ENCODE results near the gene JADE2.
"Not testable (repeated sequence)": the region's sequence is repeated elsewhere in the genome, so short reads cannot be mapped to it uniquely, and the experiment has no call there.

Gene JADE2

DNA sequence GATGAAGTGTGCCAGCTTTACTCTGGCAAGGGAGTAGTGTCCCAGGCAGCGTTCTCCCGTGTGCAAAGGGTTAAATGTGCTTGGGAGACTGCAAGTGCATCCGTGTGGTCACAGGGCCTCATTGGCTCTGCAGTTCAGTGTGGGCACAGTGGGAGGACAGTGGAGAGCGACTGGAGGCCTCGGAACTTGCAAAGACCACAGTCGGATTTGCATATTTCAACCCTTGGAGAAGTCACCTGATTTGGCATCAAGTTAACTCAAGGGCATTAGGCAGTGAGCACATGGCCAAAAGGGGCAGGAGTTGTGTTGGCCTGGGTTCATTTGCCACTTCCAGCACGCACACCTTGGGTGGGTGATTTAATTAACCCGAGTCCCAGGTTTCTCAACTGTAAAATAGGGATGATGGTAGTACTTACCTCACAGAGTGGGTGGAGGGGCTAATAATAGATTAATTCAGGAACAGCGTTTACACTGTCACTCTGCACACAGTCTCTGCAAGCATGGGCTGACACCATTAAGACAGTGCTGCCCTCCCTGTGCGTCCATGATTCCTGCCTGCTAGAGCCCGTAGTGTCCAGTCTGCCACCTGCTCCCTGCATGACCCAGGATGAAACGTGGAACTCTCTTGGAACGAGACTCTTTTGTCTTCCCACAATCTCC is 22.7 kb downstream of the JADE2 start:
- no peak for DNase-seq (ENCODE audit: low read depth)
- no peak overlapping the region for H3K4me3 ChIP-seq (replicated peaks; ENCODE audit: low read depth, low read length)

DNA sequence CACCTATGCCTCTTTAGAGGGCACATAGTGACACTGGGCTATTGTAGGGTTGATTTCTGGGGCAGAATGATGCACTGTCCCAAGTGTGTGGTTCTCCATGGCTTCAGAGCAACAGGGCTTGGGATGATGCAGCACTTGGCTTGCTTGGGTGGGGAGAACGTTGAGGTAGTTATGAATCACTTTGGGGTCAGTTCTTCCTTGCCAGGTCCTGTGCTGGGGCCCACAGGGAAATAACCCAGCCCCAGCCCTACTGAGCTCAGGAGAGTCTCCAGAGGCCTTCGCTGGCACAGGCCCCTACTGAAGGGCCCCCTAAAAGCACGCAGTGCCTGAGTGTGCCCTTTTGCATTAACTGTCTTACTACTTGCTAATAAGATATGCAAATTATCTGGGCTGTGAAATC is 24.2 kb downstream of the JADE2 start:
- TF ChIP-seq, protein P1, sequence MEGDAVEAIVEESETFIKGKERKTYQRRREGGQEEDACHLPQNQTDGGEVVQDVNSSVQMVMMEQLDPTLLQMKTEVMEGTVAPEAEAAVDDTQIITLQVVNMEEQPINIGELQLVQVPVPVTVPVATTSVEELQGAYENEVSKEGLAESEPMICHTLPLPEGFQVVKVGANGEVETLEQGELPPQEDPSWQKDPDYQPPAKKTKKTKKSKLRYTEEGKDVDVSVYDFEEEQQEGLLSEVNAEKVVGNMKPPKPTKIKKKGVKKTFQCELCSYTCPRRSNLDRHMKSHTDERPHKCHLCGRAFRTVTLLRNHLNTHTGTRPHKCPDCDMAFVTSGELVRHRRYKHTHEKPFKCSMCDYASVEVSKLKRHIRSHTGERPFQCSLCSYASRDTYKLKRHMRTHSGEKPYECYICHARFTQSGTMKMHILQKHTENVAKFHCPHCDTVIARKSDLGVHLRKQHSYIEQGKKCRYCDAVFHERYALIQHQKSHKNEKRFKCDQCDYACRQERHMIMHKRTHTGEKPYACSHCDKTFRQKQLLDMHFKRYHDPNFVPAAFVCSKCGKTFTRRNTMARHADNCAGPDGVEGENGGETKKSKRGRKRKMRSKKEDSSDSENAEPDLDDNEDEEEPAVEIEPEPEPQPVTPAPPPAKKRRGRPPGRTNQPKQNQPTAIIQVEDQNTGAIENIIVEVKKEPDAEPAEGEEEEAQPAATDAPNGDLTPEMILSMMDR (IDR thresholded peaks at IDR 0.05; ENCODE audit: low read length, missing control alignments): no peak
- no peak overlapping the region for H3K4me3 ChIP-seq (replicated peaks; ENCODE audit: low read depth, low read length)
- peak; percentile 61 for DNase-seq (ENCODE audit: low read depth)

More for the DNA sequence above, 22.7 kb downstream of the JADE2 start:
- TF ChIP-seq, protein P1 (IDR thresholded peaks at IDR 0.05; ENCODE audit: low read length, missing control alignments): no peak

DNA sequence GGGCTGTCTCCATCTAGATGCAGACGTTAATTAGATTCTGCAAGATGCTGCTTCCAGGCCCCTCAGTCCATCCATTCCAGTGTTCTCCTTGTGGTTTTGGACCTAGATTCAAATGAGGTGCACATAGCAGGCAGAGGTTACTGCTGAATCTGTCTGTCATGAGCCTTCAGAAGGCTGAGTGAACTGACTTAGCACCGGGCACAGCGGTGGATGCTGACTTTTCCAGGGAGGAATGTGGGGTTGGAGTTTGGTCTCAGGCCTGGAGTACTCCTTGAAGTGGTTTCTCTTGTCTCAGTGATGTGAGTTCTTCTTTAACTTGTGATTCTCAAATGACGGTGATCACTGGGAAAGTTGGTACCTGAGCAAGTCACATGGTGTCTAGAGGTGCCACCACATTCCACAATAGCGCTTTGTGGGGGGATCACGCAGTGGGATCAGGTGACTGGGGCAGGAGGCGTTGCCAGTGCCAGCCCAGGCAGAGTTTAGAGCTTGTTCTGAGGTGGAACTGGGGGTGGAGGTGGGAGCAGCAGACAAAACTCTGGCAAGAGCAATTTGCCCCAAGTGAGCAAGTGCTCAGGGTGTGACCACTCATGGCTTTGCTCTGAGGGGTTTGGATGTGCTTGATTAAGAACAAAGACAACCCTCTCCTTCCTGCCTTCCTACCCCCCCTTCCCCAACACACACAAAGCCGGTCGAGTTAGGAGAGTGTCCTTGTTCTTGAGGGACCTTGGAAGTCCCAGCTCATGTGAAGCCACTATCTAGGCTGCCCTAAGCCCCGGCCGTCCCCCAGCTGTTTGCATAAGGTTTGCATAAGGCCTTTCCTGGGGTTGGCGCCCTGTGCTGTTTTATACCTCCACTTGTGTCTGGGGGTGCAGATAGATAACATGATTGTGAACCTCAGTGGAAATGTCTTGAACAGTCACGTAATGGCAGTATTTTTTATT is 25.1 kb downstream of the JADE2 start:
- TF ChIP-seq, protein P1 (IDR thresholded peaks at IDR 0.05; ENCODE audit: low read length, missing control alignments): no peak
- no peak overlapping the region for H3K4me3 ChIP-seq (replicated peaks; ENCODE audit: low read depth, low read length)
- DNase-seq (ENCODE audit: low read depth): no peak

DNA sequence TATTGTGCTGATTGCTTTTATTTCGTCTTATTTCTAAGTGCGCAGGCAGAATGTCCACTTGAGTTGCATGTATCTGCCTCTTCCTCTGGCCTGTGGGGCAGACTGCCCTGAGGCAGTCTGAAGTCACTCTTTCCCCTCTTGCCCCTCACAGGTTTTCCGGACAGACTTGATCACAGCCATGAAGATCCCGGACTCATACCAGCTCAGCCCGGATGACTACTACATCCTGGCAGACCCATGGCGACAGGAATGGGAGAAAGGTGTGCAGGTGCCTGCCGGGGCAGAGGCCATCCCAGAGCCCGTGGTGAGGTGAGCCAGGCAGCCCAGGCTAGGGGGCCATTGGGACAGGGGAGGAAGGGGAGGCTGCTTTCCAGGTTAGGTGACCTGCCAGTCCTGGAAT is 26.4 kb downstream of the JADE2 start:
- TF ChIP-seq, protein P1 (IDR thresholded peaks at IDR 0.05; ENCODE audit: low read length, missing control alignments): no peak
- no peak for DNase-seq (ENCODE audit: low read depth)
- no peak overlapping the region for H3K4me3 ChIP-seq (replicated peaks; ENCODE audit: low read depth, low read length)

DNA sequence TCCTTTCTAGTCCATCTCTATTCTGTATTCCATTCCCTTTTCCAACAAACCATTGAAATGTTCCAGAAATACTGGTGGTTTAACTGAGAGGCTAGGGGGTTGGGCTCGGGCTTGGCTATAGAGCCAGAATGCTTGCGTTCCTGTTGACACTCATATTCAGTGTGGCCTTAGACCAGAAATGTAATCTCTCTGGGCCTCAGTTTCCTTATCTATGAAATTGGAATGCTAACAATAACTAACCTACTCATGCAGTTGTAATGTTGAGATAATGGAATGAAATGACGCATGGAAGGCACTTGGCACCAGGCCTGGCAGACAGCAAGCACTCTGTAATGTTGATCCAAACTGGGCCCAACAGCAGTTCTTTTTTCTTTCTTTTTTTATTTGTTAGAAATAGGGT is 26.8 kb downstream of the JADE2 start:
- H3K4me3 ChIP-seq (replicated peaks; ENCODE audit: low read depth, low read length): no peak overlapping the region
- DNase-seq (ENCODE audit: low read depth): peak; percentile 98
- TF ChIP-seq, protein P1 (IDR thresholded peaks at IDR 0.05; ENCODE audit: low read length, missing control alignments): no peak

DNA sequence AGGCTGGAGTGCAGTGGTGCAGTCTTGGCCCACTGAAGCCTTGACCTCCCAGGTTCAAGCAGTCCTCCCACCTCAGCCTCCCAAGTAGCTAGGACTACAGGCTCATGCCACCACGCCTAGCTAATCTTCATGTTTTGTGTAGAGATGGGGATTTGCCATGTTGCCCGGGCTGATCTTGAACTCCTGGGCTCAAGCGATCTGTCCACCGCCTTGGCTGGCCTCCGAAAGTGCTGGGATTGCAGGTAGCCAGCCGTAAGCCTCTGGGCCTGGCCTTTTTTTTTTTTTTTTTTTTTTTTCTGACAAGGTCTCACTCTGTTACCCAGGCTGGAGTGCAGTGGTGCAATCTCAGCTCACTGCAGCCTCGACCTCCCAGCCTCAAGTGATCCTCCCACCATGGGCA is 27.2 kb downstream of the JADE2 start:
- peak; percentile 51 for DNase-seq (ENCODE audit: low read depth)
- not testable (repeated sequence) for H3K4me3 ChIP-seq (replicated peaks; ENCODE audit: low read depth, low read length)

DNA sequence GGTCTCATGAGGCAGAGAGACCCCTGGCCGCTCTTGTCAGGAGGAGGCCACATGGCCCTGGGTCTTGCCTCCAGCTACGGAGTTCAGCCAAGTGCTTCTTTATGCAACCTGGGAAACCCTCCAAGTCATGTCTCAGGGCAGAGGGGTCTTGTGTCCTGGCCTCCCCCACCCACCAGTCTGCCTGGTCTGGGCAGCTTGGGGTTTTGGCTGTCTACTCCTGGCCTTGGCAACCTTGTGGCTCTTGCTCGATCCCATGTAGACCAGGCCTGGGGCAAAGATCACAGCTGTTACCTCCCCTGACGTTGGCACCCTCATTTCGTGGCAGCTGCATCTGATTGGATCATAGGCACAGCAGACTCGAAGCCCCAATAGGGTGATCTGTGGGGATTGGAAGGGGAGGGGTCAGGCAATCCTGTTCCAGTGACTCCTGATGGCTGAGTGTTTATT is 28.4 kb downstream of the JADE2 start:
- H3K4me3 ChIP-seq (replicated peaks; ENCODE audit: low read depth, low read length): no peak overlapping the region
- TF ChIP-seq, protein P1 (IDR thresholded peaks at IDR 0.05; ENCODE audit: low read length, missing control alignments): no peak
- no peak for DNase-seq (ENCODE audit: low read depth)
